Psoas muscle (tissue), 8 donors: Measurements from ENCODE around the gene SLC25A15. TPM values are rescaled to one million over a fixed set of nuclear protein-coding genes. Genes with fewer than 3 reads are reported as not detected.
"Not testable (repeated sequence)": the region's sequence is repeated elsewhere in the genome, so short reads cannot be mapped to it uniquely, and the experiment has no call there.

Experiments
- ATAC-seq, 4 donors: fragments of 200-7000 bp; cut with Tn5 transposase; one replicate each; pipeline ENCODE4 v1.9.1; 2020; ENCODE audit warnings: moderate library complexity in 3 of 4, mild to moderate bottlenecking in 2 of 4
- DNase-seq, 2 donors: peaks; one replicate each; pipeline ENCODE4 v3.0.0-alpha.2; 2020
- H3K27ac ChIP-seq: fragments of 200-600 bp; one replicate; pipeline ENCODE4 v1.8.0; 2022
- H3K27me3 ChIP-seq, 3 donors: fragments of 200-600 bp in 1 of 3; one replicate each; pipeline versions ENCODE4 v1.6.1 to v1.8.0; 2013 to 2022; ENCODE audit warnings: low read length in 2 of 3, mild to moderate bottlenecking in 2 of 3, moderate library complexity in 1 of 3; ENCODE audit not compliant: insufficient read depth in 3 of 3
- H3K36me3 ChIP-seq, 2 donors: fragments of 200-600 bp in 1 of 2; one replicate each; pipeline versions ENCODE4 v1.6.1 to v1.8.0; 2013 to 2022; ENCODE audit warnings: low read depth in 1 of 2, mild to moderate bottlenecking in 1 of 2, moderate library complexity in 1 of 2; ENCODE audit not compliant: insufficient read depth in 1 of 2
- H3K4me1 ChIP-seq: fragments of 200-600 bp; one replicate; pipeline ENCODE4 v1.8.0; 2022
- H3K4me3 ChIP-seq: fragments of 200-600 bp; one replicate; pipeline ENCODE4 v1.8.0; 2022; ENCODE audit warnings: mild to moderate bottlenecking
- H3K9me3 ChIP-seq: fragments of 200-600 bp; one replicate; pipeline ENCODE4 v1.8.0; 2022
- WGBS, 3 donors: extraction: QIAGEN DNeasy Blood & Tissue Kit; methylation state at CpG; one replicate each; pipeline versions ENCODE4 v1.1.6 to v1.1.7; 2013; 5-methylcytosine and 5-hydroxymethylcytosine counted together
- intact Hi-C, 2 donors: fragments of 100-400 bp; cut with DNase I; formaldehyde crosslinking; loops; one replicate each; pipeline versions ENCODE4 v1.11.0 to v1.14.2; 2022
- polyA plus RNA-seq, 3 donors: library from polyadenylated mRNA; stranded (reverse); fragments of 200-250 nt; gene quantifications; one replicate each; pipeline ENCODE4 v1.2.3, GENCODE V29; 2013
- total RNA-seq, 4 donors: library from RNA; stranded (reverse); fragmentation: NEBNext Ultra II Directional in 2 of 4; extraction: Animal tissue kit (Norgen Biotek cat#: 25700) in 2 of 4; gene quantifications; one replicate each; pipeline versions ENCODE4 v1.2.1 to v1.2.4, GENCODE V29; 2021 to 2023
- TF ChIP-seq, protein P1 (sequence below): fragments of 200-600 bp; IDR thresholded peaks from one replicate; pipeline ENCODE4 v1.8.0; 2022; ENCODE audit warnings: antibody characterized with exemption
- donor health status: healthy with polysubstance abuse.
- donor health status: DM: no; HTN: no; CAD: no; lungs with moderate emphysema.
- donor health status: Bipolar disorder and iron deficiency.
- donor health status: healthy.
- donor health status: DM: yes; HTN: yes; CAD: no.
- donor health status: DM: no; HTN: no; CAD: no.
- donor health status: DM: no; HTN: no; CAD: no.
- donor health status: DM: yes; HTN: yes; CAD: no.

SLC25A15 gene
- total and polyA plus RNA-seq, 7 donors = 3.8 to 15.8 (median 5.0) TPM

DNA sequence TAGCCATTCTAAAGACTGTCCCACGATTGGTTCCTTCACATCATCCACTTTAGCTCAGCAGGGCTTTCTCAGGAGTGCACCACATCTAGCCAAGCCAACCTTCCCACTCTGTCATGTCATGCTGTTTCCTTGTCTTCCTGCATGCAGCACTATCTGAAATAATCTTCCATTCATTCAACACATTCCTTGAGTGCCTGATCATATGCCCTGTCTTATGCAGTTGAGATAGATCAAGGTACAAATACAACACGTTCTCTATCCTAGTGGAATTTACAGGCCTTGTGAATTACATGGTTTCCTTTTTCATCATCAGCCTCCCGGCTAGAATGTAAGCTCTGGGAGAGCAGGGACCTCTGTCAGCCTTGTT, 11.6 kb upstream of the SLC25A15 start:
- no peaks in the 10 kb centered on the region for H3K4me1 ChIP-seq
- peak overlapping the region; percentile 57 for H3K4me3 ChIP-seq
- no peak overlapping the region for H3K27ac ChIP-seq
- H3K27me3 ChIP-seq = no peaks in the 10 kb centered on the region
- peak in 2 of 4 donors; percentile 7 for ATAC-seq
- no peaks in the 10 kb centered on the region for H3K36me3 ChIP-seq
- 40 to 53% (median 42%) methylated on average over 3 of the region's 3 CpGs for WGBS, 3 donors
- no peak for DNase-seq
- TF ChIP-seq, protein P1, sequence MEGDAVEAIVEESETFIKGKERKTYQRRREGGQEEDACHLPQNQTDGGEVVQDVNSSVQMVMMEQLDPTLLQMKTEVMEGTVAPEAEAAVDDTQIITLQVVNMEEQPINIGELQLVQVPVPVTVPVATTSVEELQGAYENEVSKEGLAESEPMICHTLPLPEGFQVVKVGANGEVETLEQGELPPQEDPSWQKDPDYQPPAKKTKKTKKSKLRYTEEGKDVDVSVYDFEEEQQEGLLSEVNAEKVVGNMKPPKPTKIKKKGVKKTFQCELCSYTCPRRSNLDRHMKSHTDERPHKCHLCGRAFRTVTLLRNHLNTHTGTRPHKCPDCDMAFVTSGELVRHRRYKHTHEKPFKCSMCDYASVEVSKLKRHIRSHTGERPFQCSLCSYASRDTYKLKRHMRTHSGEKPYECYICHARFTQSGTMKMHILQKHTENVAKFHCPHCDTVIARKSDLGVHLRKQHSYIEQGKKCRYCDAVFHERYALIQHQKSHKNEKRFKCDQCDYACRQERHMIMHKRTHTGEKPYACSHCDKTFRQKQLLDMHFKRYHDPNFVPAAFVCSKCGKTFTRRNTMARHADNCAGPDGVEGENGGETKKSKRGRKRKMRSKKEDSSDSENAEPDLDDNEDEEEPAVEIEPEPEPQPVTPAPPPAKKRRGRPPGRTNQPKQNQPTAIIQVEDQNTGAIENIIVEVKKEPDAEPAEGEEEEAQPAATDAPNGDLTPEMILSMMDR = no peak
- intact Hi-C loops = loop anchor here in 1 of 2 donors (2.0 to 10.0 kb wide), 3 partner anchors 287 to 1095 kb away; partner anchors contain the start of gene WBP4
- no peaks in the 10 kb centered on the region for H3K9me3 ChIP-seq

DNA sequence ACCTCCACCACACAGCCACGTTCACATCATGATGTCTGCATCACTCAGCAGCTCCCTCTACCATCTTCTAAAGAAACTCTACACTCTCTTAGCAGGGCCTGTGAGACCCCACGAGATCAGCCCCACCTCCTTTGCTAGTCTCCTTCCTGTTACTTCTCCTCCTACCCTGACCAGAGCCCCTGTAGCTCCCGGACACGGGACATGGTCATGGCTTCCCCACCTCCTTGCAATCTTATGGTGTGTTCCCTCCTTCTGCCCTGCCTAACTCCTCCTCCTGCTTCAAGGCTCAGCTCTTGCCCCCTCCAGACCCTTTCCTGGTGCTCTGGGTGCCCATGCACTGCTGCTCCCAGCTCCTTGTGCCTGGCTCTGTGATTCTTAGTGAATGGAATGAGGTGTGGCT, 10.4 kb upstream of the SLC25A15 start:
- no peaks in the 10 kb centered on the region for H3K4me1 ChIP-seq
- intact Hi-C loops = loop anchor here in 1 of 2 donors (5.0 to 10.0 kb wide), 2 partner anchors 286 to 837 kb away; partner anchors contain the start of gene WBP4
- no peaks in the 10 kb centered on the region for H3K36me3 ChIP-seq
- WGBS, 3 donors = 34 to 45% (median 42%) methylated on average over 4 of the region's 4 CpGs
- TF ChIP-seq, protein P1 = no peak
- H3K4me3 ChIP-seq = no peak overlapping the region
- H3K9me3 ChIP-seq = no peaks in the 10 kb centered on the region
- H3K27ac ChIP-seq = no peak overlapping the region
- H3K27me3 ChIP-seq = no peaks in the 10 kb centered on the region
- DNase-seq (no peak), ATAC-seq (no peak)

DNA sequence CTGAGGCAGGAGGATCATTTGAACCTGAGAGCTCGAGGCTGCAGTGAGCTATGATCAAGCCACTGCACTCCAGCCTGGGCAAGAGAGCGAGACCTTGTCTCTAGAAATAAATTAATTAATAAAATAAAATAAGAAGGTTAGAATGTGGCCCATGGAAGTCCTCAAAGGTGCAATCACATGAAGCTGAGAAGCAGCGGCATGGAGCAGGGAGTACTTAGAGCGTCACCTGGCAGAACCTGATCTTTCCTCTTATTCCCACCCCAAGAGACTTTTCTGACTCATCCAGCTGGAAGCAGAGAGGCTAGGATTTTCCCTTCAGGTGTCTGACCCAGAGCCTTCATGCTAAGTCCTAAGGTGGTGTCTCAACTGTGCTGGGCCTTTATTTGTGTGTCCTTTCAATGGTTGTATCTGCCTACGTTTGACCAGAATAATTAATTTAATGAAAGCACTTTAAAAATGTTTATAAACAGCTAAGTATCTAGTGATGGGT, 9.6 kb upstream of the SLC25A15 start:
- H3K4me1 ChIP-seq = no peaks in the 10 kb centered on the region
- H3K4me3 ChIP-seq = no peak overlapping the region
- ATAC-seq (no peak), DNase-seq (no peak)
- TF ChIP-seq, protein P1 = no peak
- intact Hi-C loops = loop anchor here in 1 of 2 donors (5.0 to 10.0 kb wide), 2 partner anchors 285 to 838 kb away; partner anchors contain the start of gene WBP4
- no peak overlapping the region for H3K27ac ChIP-seq
- no peaks in the 10 kb centered on the region for H3K27me3 ChIP-seq
- H3K9me3 ChIP-seq = no peaks in the 10 kb centered on the region
- H3K36me3 ChIP-seq = no peaks in the 10 kb centered on the region
- WGBS, 3 donors = 93 to 94% (median 94%) methylated on average over 5 of the region's 5 CpGs

DNA sequence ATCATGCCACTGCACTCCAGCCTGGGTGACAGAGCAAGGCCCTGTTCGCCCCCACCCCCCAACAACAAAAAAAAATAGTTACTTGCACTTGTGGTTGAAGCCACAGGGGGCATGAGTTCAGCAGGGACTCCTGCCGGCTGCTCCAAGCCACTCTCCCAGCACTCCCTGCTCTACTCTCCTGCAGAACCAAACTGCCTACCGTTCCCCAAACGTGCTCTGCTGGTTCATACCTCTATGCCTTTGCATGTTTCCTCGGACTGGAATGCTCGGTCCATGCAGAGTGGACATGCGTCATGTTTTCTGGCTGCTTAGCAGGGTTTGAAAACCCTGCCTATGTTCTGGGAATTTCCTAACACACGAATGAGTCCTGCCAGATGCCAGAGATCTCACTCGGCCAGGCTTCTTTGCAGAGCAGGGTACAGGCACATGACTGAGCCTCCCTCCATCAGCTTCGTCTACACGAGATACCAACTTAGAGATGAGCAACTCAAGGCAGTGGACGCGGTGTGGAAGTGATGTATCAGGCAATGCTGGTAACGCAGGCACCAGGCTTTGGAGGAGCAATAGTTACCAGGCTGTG, 8.5 kb upstream of the SLC25A15 start:
- 67 to 71% (median 69%) methylated on average over 14 of the region's 14 CpGs for WGBS, 3 donors
- intact Hi-C loops = no loop called here
- ATAC-seq (no peak), DNase-seq (no peak)
- H3K9me3 ChIP-seq = no peaks in the 10 kb centered on the region
- H3K36me3 ChIP-seq = no peaks in the 10 kb centered on the region
- TF ChIP-seq, protein P1 = no peak
- no peaks in the 10 kb centered on the region for H3K27me3 ChIP-seq
- H3K4me1 ChIP-seq = no peaks in the 10 kb centered on the region
- no peak overlapping the region for H3K4me3 ChIP-seq
- no peak overlapping the region for H3K27ac ChIP-seq

DNA sequence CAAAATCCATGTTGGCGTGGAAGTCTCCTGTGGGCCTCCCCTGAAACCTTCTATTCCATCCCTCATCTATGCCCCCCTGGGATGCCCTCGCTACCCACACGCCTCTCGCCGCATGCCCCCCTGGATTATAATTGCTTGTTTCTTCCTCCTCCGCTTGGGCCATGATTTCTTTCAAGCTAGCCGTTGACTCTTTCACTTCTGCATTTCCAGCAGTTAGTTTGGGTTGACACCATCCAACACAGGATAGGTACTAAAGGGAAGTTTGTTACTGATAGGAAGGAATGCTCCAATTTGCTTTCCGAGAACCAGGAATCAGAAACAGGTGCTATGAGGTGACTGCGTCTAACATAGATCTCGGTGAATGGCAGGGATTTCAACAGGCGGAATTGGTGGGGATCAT, 7.7 kb upstream of the SLC25A15 start:
- no peaks in the 10 kb centered on the region for H3K4me1 ChIP-seq
- WGBS, 3 donors = 86 to 94% (median 90%) methylated on average over 11 of the region's 11 CpGs
- intact Hi-C loops = no loop called here
- no peak for DNase-seq
- H3K36me3 ChIP-seq = no peaks in the 10 kb centered on the region
- no peak overlapping the region for H3K4me3 ChIP-seq
- no peak overlapping the region for H3K27ac ChIP-seq
- H3K9me3 ChIP-seq = no peaks in the 10 kb centered on the region
- TF ChIP-seq, protein P1 = no peak
- ATAC-seq = no peak
- no peaks in the 10 kb centered on the region for H3K27me3 ChIP-seq

DNA sequence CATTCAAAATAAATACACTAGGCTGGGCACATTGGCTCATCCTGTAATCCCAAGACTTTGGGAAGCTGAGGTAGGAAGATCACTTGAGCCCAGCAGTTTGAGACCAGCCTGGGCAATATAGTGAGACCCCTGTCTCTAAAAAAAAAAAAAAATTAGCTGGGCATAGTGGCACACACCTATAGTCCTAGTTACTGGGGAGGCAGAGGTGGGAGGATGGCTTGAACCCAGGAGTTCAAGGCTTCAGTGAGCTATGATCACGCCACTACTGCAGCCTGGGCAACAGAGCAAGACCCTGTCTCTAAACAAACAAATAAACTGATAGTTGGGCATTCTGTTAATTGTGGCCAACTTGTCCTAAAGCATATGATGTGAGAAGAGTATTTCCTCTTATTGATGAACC, 6.4 kb upstream of the SLC25A15 start:
- WGBS, 3 donors = 92 to 100% (median 96%) methylated on average over 1 of the region's 1 CpG
- H3K27ac ChIP-seq, H3K36me3 ChIP-seq, DNase-seq, H3K27me3 ChIP-seq, ATAC-seq, intact Hi-C loops, H3K4me1 ChIP-seq, H3K9me3 ChIP-seq, H3K4me3 ChIP-seq: not testable (repeated sequence)
